K562 (cell line): ENCODE results near the gene USP49. TPM values are rescaled to one million over a fixed set of nuclear protein-coding genes. Genes with fewer than 3 reads are reported as not detected.

Source experiments
- BMI1 ChIP-seq: fragments of 150-350 bp; IDR thresholded peaks from 2 replicates; pipeline ENCODE4 v1.6.1; 2014; ENCODE audit warnings: low read length
- CHD2 ChIP-seq: IDR thresholded peaks from 2 replicates; pipeline ENCODE4 v1.6.1; 2011; ENCODE audit warnings: low read depth, low read length
- EHMT2 ChIP-seq: fragments of 450-650 bp; IDR thresholded peaks from 2 replicates; pipeline ENCODE4 v1.6.1; 2018; ENCODE audit warnings: antibody characterized with exemption
- ELF2 ChIP-seq: fragments of 250-450 bp; sonication (Bioruptor Pico); IDR thresholded peaks from 2 replicates; pipeline ENCODE4 v1.5.0; 2021; ENCODE audit warnings: mild to moderate bottlenecking
- MECOM ChIP-seq: fragments of 250-450 bp; sonication (Bioruptor Pico); IDR thresholded peaks from 2 replicates; pipeline ENCODE4 v1.8.0; 2022; ENCODE audit warnings: inconsistent platforms
- NCOA2 ChIP-seq, 2 experiments: fragments of 450-650 bp; IDR thresholded peaks; 2 replicates each; pipeline ENCODE4 v1.6.1; 2018; ENCODE audit warnings: mild to moderate bottlenecking in 2 of 2, moderate library complexity in 1 of 2; ENCODE audit not compliant: partially characterized antibody in 2 of 2
- NELFE ChIP-seq: IDR thresholded peaks from 2 replicates; pipeline ENCODE4 v1.6.1; 2011; ENCODE audit warnings: mild to moderate bottlenecking; ENCODE audit not compliant: insufficient read depth, insufficient read length
- SIX5 ChIP-seq, 2 experiments: IDR thresholded peaks; 2 replicates each; pipeline ENCODE4 v1.6.1; 2011; ENCODE audit warnings: low read length in 2 of 2, borderline replicate concordance in 1 of 2, low read depth in 1 of 2, mild to moderate bottlenecking in 1 of 2, moderate library complexity in 1 of 2; ENCODE audit not compliant: insufficient read depth in 1 of 2
- TARDBP ChIP-seq: fragments of 450-650 bp; IDR thresholded peaks from 2 replicates; pipeline ENCODE4 v1.6.1; 2016
- ZBTB2 ChIP-seq: fragments of 450-650 bp; IDR thresholded peaks from 2 replicates; pipeline ENCODE4 v1.6.1; 2016; ENCODE audit warnings: antibody characterized with exemption
- ZNF184 ChIP-seq: sonication (generic); formaldehyde crosslinking; IDR thresholded peaks from 2 replicates; pipeline ENCODE4 v1.5.0; 2020; ENCODE audit warnings: missing genetic modification reagents
- ZNF639 ChIP-seq, 2 experiments: fragments of 200-800 bp in 1 of 2; sonication (Bioruptor generic) in 1 of 2; sonication (generic) in 1 of 2; formaldehyde crosslinking in 1 of 2; IDR thresholded peaks in 1 of 2; conservative IDR thresholded peaks in 1 of 2; 2 replicates each; pipeline versions ENCODE4 v1.5.0 to v1.6.1; 2016 to 2020; ENCODE audit warnings: missing compliant biosample characterization in 1 of 2, missing genetic modification characterization in 1 of 2, missing genetic modification reagents in 1 of 2
- polyA plus RNA-seq, 8 experiments: library from polyadenylated mRNA; depleted of rRNA in 4 of 8; stranded (reverse) in 5 of 8; unstranded in 3 of 8; fragments of >200 nt; fragmentation: Nextera tagmentation in 2 of 8; fragmentation: Illumina TruSeq in 1 of 8; extraction: Ambion mirVana in 2 of 8; extraction: Trizol in 1 of 8; gene quantifications; 2 replicates each; pipeline versions ENCODE4 v1.2.1 to v1.2.3, GENCODE V29; 2011 to 2014; ENCODE audit warnings: inconsistent platforms in 1 of 8, missing spikeins in 1 of 8
- total RNA-seq, 7 experiments: library from RNA; depleted of rRNA in 6 of 7; stranded (reverse); fragments of >200 nt in 6 of 7; fragmentation: Illumina TruSeq in 2 of 7; extraction: Trizol in 2 of 7; gene quantifications; 2 replicates each; pipeline versions ENCODE4 v1.2.1 to v1.2.3, GENCODE V29; 2011 to 2021; ENCODE audit warnings: low replicate concordance in 1 of 7
- TF ChIP-seq, protein P1 (sequence below): fragments of 450-650 bp; formaldehyde crosslinking; IDR thresholded peaks from 2 replicates; pipeline ENCODE4 v1.4.0; 2022; ENCODE audit warnings: mild to moderate bottlenecking, moderate library complexity
- TF ChIP-seq, protein P2 (sequence below): sonication (generic); formaldehyde crosslinking; IDR thresholded peaks from 2 replicates; pipeline ENCODE4 v1.8.1; 2023; ENCODE audit warnings: mild to moderate bottlenecking, missing genetic modification reagents, moderate library complexity
- TF ChIP-seq, protein P3 (sequence below): fragments of 250-450 bp; sonication (Bioruptor Pico); IDR thresholded peaks from 2 replicates; pipeline ENCODE4 v1.4.0; 2020; ENCODE audit warnings: mild to moderate bottlenecking, moderate library complexity
- TF ChIP-seq, protein P4 (sequence below): fragments of 250-450 bp; sonication (Bioruptor Pico); IDR thresholded peaks from 2 replicates; pipeline ENCODE4 v1.5.0; 2021; ENCODE audit warnings: mild to moderate bottlenecking, moderate library complexity

The USP49 gene
- total and polyA plus RNA-seq, 9 of the 15 experiments (the other 6 are each of a cell fraction or from before 2014, with no cell fraction given) = 1.0 to 9.9 (median 6.5) TPM

- TF ChIP-seq CHD2 (peak; percentile 52; the same call in 1 of the 2 replicates), EHMT2 (no peak), NELFE (no peak), ZNF184 (no peak), ZNF639 (CRISPR knock-in tag; conservative IDR thresholded peaks at IDR 0.05 in 1 of 2, IDR thresholded peaks at IDR 0.05 in 1 of 2) (no peak), NCOA2 (IDR thresholded peaks at IDR 0.05; ENCODE audit: partially characterized antibody in 2 of 2) (no peak), ZBTB2 (no peak), BMI1 (no peak), ELF2 (CRISPR knock-in tag) (no peak), MECOM (CRISPR knock-in tag) (0 out of 2 replicates have a peak, but pooled peaks have one; percentile 34), TARDBP (0 out of 2 replicates have a peak, but pooled peaks have one; percentile 33), SIX5 (IDR thresholded peaks at IDR 0.05; ENCODE audit: borderline replicate concordance in 1 of 2, insufficient read depth in 1 of 2, low read depth in 1 of 2, low read length in 2 of 2) (no peak; a peak in 1 of 4 replicates)
- TF ChIP-seq, protein P1, sequence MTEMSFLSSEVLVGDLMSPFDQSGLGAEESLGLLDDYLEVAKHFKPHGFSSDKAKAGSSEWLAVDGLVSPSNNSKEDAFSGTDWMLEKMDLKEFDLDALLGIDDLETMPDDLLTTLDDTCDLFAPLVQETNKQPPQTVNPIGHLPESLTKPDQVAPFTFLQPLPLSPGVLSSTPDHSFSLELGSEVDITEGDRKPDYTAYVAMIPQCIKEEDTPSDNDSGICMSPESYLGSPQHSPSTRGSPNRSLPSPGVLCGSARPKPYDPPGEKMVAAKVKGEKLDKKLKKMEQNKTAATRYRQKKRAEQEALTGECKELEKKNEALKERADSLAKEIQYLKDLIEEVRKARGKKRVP = no peak
- TF ChIP-seq, protein P2, sequence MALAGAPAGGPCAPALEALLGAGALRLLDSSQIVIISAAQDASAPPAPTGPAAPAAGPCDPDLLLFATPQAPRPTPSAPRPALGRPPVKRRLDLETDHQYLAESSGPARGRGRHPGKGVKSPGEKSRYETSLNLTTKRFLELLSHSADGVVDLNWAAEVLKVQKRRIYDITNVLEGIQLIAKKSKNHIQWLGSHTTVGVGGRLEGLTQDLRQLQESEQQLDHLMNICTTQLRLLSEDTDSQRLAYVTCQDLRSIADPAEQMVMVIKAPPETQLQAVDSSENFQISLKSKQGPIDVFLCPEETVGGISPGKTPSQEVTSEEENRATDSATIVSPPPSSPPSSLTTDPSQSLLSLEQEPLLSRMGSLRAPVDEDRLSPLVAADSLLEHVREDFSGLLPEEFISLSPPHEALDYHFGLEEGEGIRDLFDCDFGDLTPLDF (CRISPR knock-in tag) = peak; percentile 63; the same call in 1 of the 2 replicates
- TF ChIP-seq, protein P3, sequence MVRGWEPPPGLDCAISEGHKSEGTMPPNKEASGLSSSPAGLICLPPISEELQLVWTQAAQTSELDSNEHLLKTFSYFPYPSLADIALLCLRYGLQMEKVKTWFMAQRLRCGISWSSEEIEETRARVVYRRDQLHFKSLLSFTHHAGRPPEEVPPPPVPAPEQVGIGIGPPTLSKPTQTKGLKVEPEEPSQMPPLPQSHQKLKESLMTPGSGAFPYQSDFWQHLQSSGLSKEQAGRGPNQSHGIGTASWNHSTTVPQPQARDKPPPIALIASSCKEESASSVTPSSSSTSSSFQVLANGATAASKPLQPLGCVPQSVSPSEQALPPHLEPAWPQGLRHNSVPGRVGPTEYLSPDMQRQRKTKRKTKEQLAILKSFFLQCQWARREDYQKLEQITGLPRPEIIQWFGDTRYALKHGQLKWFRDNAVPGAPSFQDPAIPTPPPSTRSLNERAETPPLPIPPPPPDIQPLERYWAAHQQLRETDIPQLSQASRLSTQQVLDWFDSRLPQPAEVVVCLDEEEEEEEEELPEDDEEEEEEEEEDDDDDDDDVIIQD (CRISPR knock-in tag) = no peak
- TF ChIP-seq, protein P4, sequence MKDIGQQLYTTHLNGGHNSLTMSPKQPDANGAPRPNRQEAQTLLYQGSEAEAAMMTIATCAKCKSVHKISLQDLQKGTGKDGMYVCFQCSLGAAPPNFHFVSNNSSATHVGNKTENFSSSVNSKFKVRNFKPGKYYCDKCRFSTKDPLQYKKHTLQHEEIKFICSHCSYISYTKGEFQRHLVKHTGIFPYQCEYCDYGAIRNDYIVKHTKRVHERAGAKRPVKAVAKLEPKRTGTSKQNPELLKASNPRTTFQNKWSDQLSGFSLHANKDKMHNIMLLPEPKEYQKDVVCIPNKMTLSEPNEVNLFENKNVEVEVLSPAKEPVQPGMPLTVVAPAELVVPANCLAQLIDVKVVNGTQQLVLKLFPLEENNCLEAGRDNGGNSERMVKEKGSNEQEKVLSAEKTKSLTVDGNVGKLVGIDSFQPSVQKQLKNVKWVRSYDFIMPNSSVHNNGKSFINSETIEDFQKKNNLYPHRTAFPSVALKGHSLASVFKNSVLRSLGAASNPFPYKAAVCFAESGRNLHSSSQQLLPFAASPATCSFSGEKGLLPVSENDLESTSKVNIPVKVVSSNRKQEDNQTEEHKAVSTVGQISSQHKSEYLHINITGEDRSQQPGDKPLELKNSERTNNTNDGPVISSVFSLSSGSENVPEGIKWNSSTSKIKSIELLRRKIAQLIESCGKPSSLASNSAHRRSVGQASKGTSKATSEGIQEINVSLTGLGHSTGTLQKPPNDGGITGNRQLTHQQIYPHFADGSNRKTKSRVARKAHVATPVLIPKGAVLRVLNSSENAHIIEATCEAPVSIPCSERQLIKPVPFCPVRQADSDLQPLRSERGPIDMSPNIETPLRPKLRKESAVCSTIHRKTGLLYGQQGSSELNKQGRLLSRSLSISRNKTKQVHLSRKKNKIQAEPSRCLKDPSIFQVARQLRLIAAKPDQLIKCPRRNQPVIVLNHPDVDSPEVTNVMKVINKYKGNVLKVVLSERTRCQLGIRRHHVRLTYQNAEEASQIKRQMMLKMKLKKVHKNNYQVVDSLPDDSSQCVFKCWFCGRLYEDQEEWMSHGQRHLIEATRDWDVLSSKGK = no peak
Observed at GRCh38 chr6:41895300-41896233, at the start of gene USP49 (continued).
